Heart right ventricle (tissue), 16 donors: ENCODE data around the gene MYL3. TPM values are rescaled to one million over a fixed set of nuclear protein-coding genes. Genes with fewer than 3 reads are reported as not detected.
A peak's percentile ranks its signal among the peaks of the same experiment; 100 is the strongest.
"Not testable (repeated sequence)": the region's sequence is repeated elsewhere in the genome, so short reads cannot be mapped to it uniquely, and the experiment has no call there.

Experiments
- ATAC-seq, 8 donors: fragments of 200-7000 bp; cut with Tn5 transposase; one replicate each; pipeline ENCODE4 v1.9.1; 2020; ENCODE audit warnings: mild to moderate bottlenecking in 8 of 8, moderate library complexity in 8 of 8, moderate number of reproducible peaks in 1 of 8
- DNase-seq, 2 donors: peaks; one replicate each; pipeline ENCODE4 v3.0.0-alpha.2; 2020
- H3K27ac ChIP-seq, 10 donors: fragments of 200-600 bp; sonication (generic) in 2 of 10; one replicate each; pipeline versions ENCODE4 v1.5.0 to v1.8.0; 2020 to 2022; ENCODE audit warnings: mild to moderate bottlenecking in 3 of 10
- H3K27me3 ChIP-seq, 7 donors: fragments of 200-600 bp; one replicate each; pipeline ENCODE4 v1.8.0; 2021 to 2022; ENCODE audit warnings: mild to moderate bottlenecking in 2 of 7
- H3K36me3 ChIP-seq, 9 donors: fragments of 200-600 bp; sonication (generic) in 1 of 9; one replicate each; pipeline versions ENCODE4 v1.5.0 to v1.8.0; 2020 to 2022; ENCODE audit warnings: mild to moderate bottlenecking in 2 of 9
- H3K4me1 ChIP-seq, 9 donors: fragments of 200-600 bp; sonication (generic) in 1 of 9; one replicate each; pipeline versions ENCODE4 v1.5.0 to v1.8.0; 2020 to 2022; ENCODE audit warnings: mild to moderate bottlenecking in 4 of 9
- H3K4me3 ChIP-seq, 10 donors: fragments of 200-600 bp; sonication (generic) in 2 of 10; one replicate each; pipeline versions ENCODE4 v1.5.0 to v1.8.0; 2020 to 2022; ENCODE audit warnings: mild to moderate bottlenecking in 7 of 10, moderate library complexity in 2 of 10
- H3K9me3 ChIP-seq, 11 donors: fragments of 200-600 bp in 10 of 11; sonication (generic) in 2 of 11; one replicate each; pipeline versions ENCODE4 v1.5.0 to v1.8.0; 2013 to 2022; ENCODE audit warnings: mild to moderate bottlenecking in 2 of 11, control low read depth in 1 of 11, moderate library complexity in 1 of 11
- CTCF ChIP-seq, 9 donors: fragments of 200-600 bp; sonication (generic) in 2 of 9; IDR thresholded peaks; one replicate each; pipeline versions ENCODE4 v1.5.0 to v1.8.0; 2021 to 2022; ENCODE audit warnings: antibody characterized with exemption in 9 of 9, mild to moderate bottlenecking in 5 of 9, moderate library complexity in 1 of 9
- WGBS, 2 donors: extraction: QIAGEN DNeasy Blood & Tissue Kit; methylation state at CpG; one replicate each; pipeline ENCODE4 v1.1.7; 2013; ENCODE audit warnings: inconsistent platforms in 1 of 2; 5-methylcytosine and 5-hydroxymethylcytosine counted together
- intact Hi-C, 10 donors: fragments of 100-400 bp; cut with DNase I; formaldehyde crosslinking; loops; one replicate each; pipeline versions ENCODE4 v1.11.1 to v1.14.2; 2022
- long read RNA-seq, 3 donors: library from polyadenylated mRNA; unstranded; transcript quantifications; one replicate each; pipeline ENCODE4 v2.0.0, GENCODE V29; 2020 to 2021
- polyA plus RNA-seq, 2 donors: library from polyadenylated mRNA; stranded (reverse); fragments of 200-250 nt; gene quantifications; one replicate each; pipeline ENCODE4 v1.2.3, GENCODE V29; 2013
- total RNA-seq, 10 donors: library from RNA; stranded (reverse); fragmentation: NEBNext Ultra II Directional in 3 of 10; extraction: Animal tissue kit (Norgen Biotek cat#: 25700) in 3 of 10; gene quantifications; one replicate each; pipeline versions ENCODE4 v1.2.1 to v1.2.4, GENCODE V29; 2021 to 2023
- donor health status: Arrhythmogenic right ventricular cardiomyopathy.
- donor health status: ischemic (EF 13 %, LVEDD 7.1; RV severe dilation, severe dysfunction).
- donor health status: healthy with polysubstance abuse.
- donor health status: DM: no; HTN: yes; CAD: no.
- donor health status: DM: no; HTN: no; CAD: no.
- donor health status: ischemic (EF 25% LVEDD 6.9; RV normal size, moderate dysfunction).
- donor health status: ischemic (EF 25% LVEDD 5.7; RV mildly dilated, moderate dysfunction).
- donor health status: healthy.
- donor health status: DM: yes; HTN: yes; CAD: no.
- donor health status: Ischemic cardiomyopathy.
- donor health status: ischemic (EF 35%, LVEDD 5.7; RV mildly dilated, moderate dysfunction).
- donor health status: nonischemic (EF 11% LVEDD 7.7; RV severe dilation, severe dysfunction).
- donor health status: DM: yes; HTN: yes; CAD: no.
- donor health status: PGD.
- donor health status: ischemic (EF 29% LVEDD 5.4; RV normal size, mild dysfunction).
- donor health status: nonischemic (EF 23%, LVEDD 6.1; RV moderate dilation, normal function).

MYL3 gene
- total RNA-seq (1,000 to 10,000 TPM; 5,377 to 9,904 (median 7,431) TPM), polyA plus RNA-seq (1,000 to 10,000 TPM; 7,541 to 8,578 TPM)
- long read RNA-seq, donor 1, transcript MYL3-201 (7 exons, 924 nt), result major isoform, 1,590 of 2,389 reads
- long read RNA-seq, donor 1, transcript MYL3-202 (6 exons, 1,012 nt), result minor isoform, 317 of 2,389 reads
- long read RNA-seq, donor 1, partial matches to known transcripts, result 299 of 2,389 reads
- long read RNA-seq, donor 1, other reads (novel, unspliced or antisense), result 183 of 2,389 reads
- long read RNA-seq, donor 2, transcript MYL3-201 (7 exons, 924 nt), result major isoform, 1,830 of 2,827 reads
- long read RNA-seq, donor 2, transcript MYL3-202 (6 exons, 1,012 nt), result minor isoform, 391 of 2,827 reads
- long read RNA-seq, donor 2, partial matches to known transcripts, result 464 of 2,827 reads
- long read RNA-seq, donor 2, other reads (novel, unspliced or antisense), result 142 of 2,827 reads
- long read RNA-seq, donor 3, transcript MYL3-201 (7 exons, 924 nt), result major isoform, 718 of 1,352 reads
- long read RNA-seq, donor 3, transcript MYL3-202 (6 exons, 1,012 nt), result minor isoform, 281 of 1,352 reads
- long read RNA-seq, donor 3, partial matches to known transcripts, result 142 of 1,352 reads
- long read RNA-seq, donor 3, other reads (novel, unspliced or antisense), result 211 of 1,352 reads

GRCh38 chr3:46863261-46863782, at the start of gene MYL3:
MYL3 (minus strand) TSS chr3:46863444; CDS start chr3:46863390, 54 bp downstream.
- no peaks in the 10 kb centered on the region for H3K9me3 ChIP-seq
- intact Hi-C loops, result loop anchor here in 1 of 10 donors (10.0 kb wide), 1 partner anchor 461 kb away; no protein-coding TSS in a partner anchor
- H3K27me3 ChIP-seq, result no peaks in the 10 kb centered on the region
- ATAC-seq (peak; percentile 15 to 64 (median 52)), DNase-seq (peak; percentile 50 to 85)
- WGBS, 2 donors, result 50 to 67% methylated on average over 7 of the region's 7 CpGs
- TF ChIP-seq CTCF (IDR thresholded peaks at IDR 0.05), result no peak
- H3K27ac ChIP-seq, result peak within 1 kb of the TSS; percentile 84 to 98 (median 93)
- H3K4me3 ChIP-seq, result peak within 1 kb of the TSS; percentile 50 to 69 (median 59)
- H3K4me1 ChIP-seq, result peaks cover 16 to 63% (median 31%) of the 10 kb centered on the region in 9 donors
- H3K36me3 ChIP-seq, result peaks cover 0 to 22% (median 0%) of the 10 kb centered on the region in 9 donors

- Histone ChIP-seq H3K27me3 (no peaks in the 10 kb centered on the region), H3K4me3 (no peak overlapping the region), H3K4me1 (peaks cover 9 to 34% (median 24%) of the 10 kb centered on the region in 9 donors), H3K27ac (no peak overlapping the region), H3K36me3 (peaks cover 0 to 21% (median 12%) of the 10 kb centered on the region in 9 donors), H3K9me3 (peaks cover 0 to 10% (median 0%) of the 10 kb centered on the region in 11 donors)
- TF ChIP-seq CTCF (IDR thresholded peaks at IDR 0.05), result no peak
- ATAC-seq (no peak), DNase-seq (no peak)
- WGBS, 2 donors, result 95 to 97% methylated on average over 3 of the region's 3 CpGs
- intact Hi-C loops, result no loop called here
Observed at GRCh38 chr3:46912986-46913385, 49.7 kb upstream of the MYL3 start.

GRCh38 chr3:46910914-46911313, 47.7 kb upstream of the MYL3 start:
- H3K36me3 ChIP-seq, H3K27me3 ChIP-seq, ATAC-seq, H3K4me3 ChIP-seq, DNase-seq, H3K27ac ChIP-seq, H3K9me3 ChIP-seq, intact Hi-C loops: not testable (repeated sequence)
- WGBS, 2 donors, result 92 to 93% methylated on average over 10 of the region's 10 CpGs
- H3K4me1 ChIP-seq, result peaks cover 9 to 36% (median 24%) of the 10 kb centered on the region in 9 donors

GRCh38 chr3:46910166-46910760, 47.0 kb upstream of the MYL3 start:
- Histone ChIP-seq H3K27ac (no peak overlapping the region), H3K4me3 (no peak overlapping the region), H3K27me3 (no peaks in the 10 kb centered on the region), H3K9me3 (no peaks in the 10 kb centered on the region), H3K36me3 (peaks cover 0 to 2% (median 0%) of the 10 kb centered on the region in 9 donors), H3K4me1 (peaks cover 9 to 36% (median 24%) of the 10 kb centered on the region in 9 donors)
- no peak for ATAC-seq
- 85 to 88% methylated on average over 6 of the region's 6 CpGs for WGBS, 2 donors
- intact Hi-C loops, result no loop called here
- DNase-seq, result no peak
- no peak for TF ChIP-seq CTCF (IDR thresholded peaks at IDR 0.05)
